Activated naive CD8-positive, alpha-beta T cell treated with anti-CD3 and anti-CD28 coated beads, Interleukin-2, amount 50 U/mL, for 24 hours (primary cell): ENCODE measurements around the gene ANKRD50.

ENCODE experiments used
- ATAC-seq: fragments of 150-1000 bp; cut with Tn5 transposase; one replicate; pipeline ENCODE4 v1.10.0; 2021
- DNase-seq: peaks from one replicate; pipeline ENCODE4 v3.0.0; 2021
- H3K27ac Mint-ChIP-seq: one replicate; pipeline ENCODE4 v1.8.0; 2021; ENCODE audit warnings: mild to moderate bottlenecking, mixed read lengths
- H3K27me3 Mint-ChIP-seq: one replicate; pipeline ENCODE4 v1.8.0; 2021; ENCODE audit warnings: mixed read lengths
- H3K36me3 Mint-ChIP-seq: one replicate; pipeline ENCODE4 v1.8.0; 2021; ENCODE audit warnings: low read depth, mixed read lengths
- H3K4me1 Mint-ChIP-seq: one replicate; pipeline ENCODE4 v1.8.0; 2021; ENCODE audit warnings: mixed read lengths
- H3K4me3 Mint-ChIP-seq: one replicate; pipeline ENCODE4 v1.8.0; 2021; ENCODE audit warnings: mild to moderate bottlenecking, moderate library complexity, mixed read lengths
- H3K9me3 Mint-ChIP-seq: one replicate; pipeline ENCODE4 v1.8.0; 2021; ENCODE audit warnings: mixed read lengths

The ANKRD50 gene

GRCh38 chr4:124712372-124713184, at the start of gene ANKRD50:
ANKRD50 (minus strand) TSS chr4:124712732; CDS start chr4:124710511, 2,221 bp downstream.
- no peaks in the 10 kb centered on the region for H3K9me3 Mint-ChIP-seq
- DNase-seq (peak; percentile 64), ATAC-seq (peak; percentile 71)
- H3K4me3 Mint-ChIP-seq, result peak within 1 kb of the TSS; percentile 83
- peaks cover 6% of the 10 kb centered on the region for H3K4me1 Mint-ChIP-seq
- H3K27me3 Mint-ChIP-seq, result peaks cover 2% of the 10 kb centered on the region
- no peaks in the 10 kb centered on the region for H3K36me3 Mint-ChIP-seq
- peak within 1 kb of the TSS; percentile 69 for H3K27ac Mint-ChIP-seq

- no peaks in the 10 kb centered on the region for H3K9me3 Mint-ChIP-seq
- no peaks in the 10 kb centered on the region for H3K27me3 Mint-ChIP-seq
- no peaks in the 10 kb centered on the region for H3K4me1 Mint-ChIP-seq
- no peak overlapping the region for H3K27ac Mint-ChIP-seq
- ATAC-seq (no peak), DNase-seq (no peak)
- H3K4me3 Mint-ChIP-seq, result no peak overlapping the region
- no peaks in the 10 kb centered on the region for H3K36me3 Mint-ChIP-seq
Observed at GRCh38 chr4:124757126-124757525, 44.6 kb upstream of the ANKRD50 start.

- H3K27ac Mint-ChIP-seq, result no peak overlapping the region
- H3K9me3 Mint-ChIP-seq, result no peaks in the 10 kb centered on the region
- ATAC-seq, result no peak
Observed at GRCh38 chr4:124754681-124755080, 42.1 kb upstream of the ANKRD50 start.

GRCh38 chr4:124753941-124754581, 41.5 kb upstream of the ANKRD50 start:
- H3K9me3 Mint-ChIP-seq, result no peaks in the 10 kb centered on the region
- H3K27me3 Mint-ChIP-seq, result no peaks in the 10 kb centered on the region
- no peak for DNase-seq
- ATAC-seq, result no peak
- no peak overlapping the region for H3K27ac Mint-ChIP-seq
- no peaks in the 10 kb centered on the region for H3K4me1 Mint-ChIP-seq
- H3K36me3 Mint-ChIP-seq, result no peaks in the 10 kb centered on the region
- H3K4me3 Mint-ChIP-seq, result no peak overlapping the region

More at GRCh38 chr4:124754681-124755080, 42.1 kb upstream of the ANKRD50 start:
- no peak for DNase-seq
- no peaks in the 10 kb centered on the region for H3K36me3 Mint-ChIP-seq
- H3K27me3 Mint-ChIP-seq, result no peaks in the 10 kb centered on the region
- no peaks in the 10 kb centered on the region for H3K4me1 Mint-ChIP-seq
- no peak overlapping the region for H3K4me3 Mint-ChIP-seq

GRCh38 chr4:124749421-124749820, 36.9 kb upstream of the ANKRD50 start:
- Mint-ChIP-seq H3K4me1 (no peaks in the 10 kb centered on the region), H3K36me3 (no peaks in the 10 kb centered on the region), H3K9me3 (no peaks in the 10 kb centered on the region), H3K4me3 (no peak overlapping the region), H3K27ac (no peak overlapping the region), H3K27me3 (no peaks in the 10 kb centered on the region)
- DNase-seq, result no peak
- no peak for ATAC-seq

- Mint-ChIP-seq H3K27me3 (no peaks in the 10 kb centered on the region), H3K27ac (no peak overlapping the region), H3K9me3 (no peaks in the 10 kb centered on the region), H3K36me3 (no peaks in the 10 kb centered on the region), H3K4me1 (no peaks in the 10 kb centered on the region), H3K4me3 (no peak overlapping the region)
- ATAC-seq, result no peak
- DNase-seq, result no peak
Observed at GRCh38 chr4:124748965-124749364, 36.4 kb upstream of the ANKRD50 start.

- Mint-ChIP-seq H3K4me1 (no peaks in the 10 kb centered on the region), H3K27ac (no peak overlapping the region), H3K9me3 (no peaks in the 10 kb centered on the region), H3K4me3 (no peak overlapping the region), H3K27me3 (peaks cover 2% of the 10 kb centered on the region), H3K36me3 (no peaks in the 10 kb centered on the region)
- DNase-seq (no peak), ATAC-seq (no peak)
Observed at GRCh38 chr4:124745985-124746801, 33.7 kb upstream of the ANKRD50 start.

- peaks cover 2% of the 10 kb centered on the region for H3K27me3 Mint-ChIP-seq
- no peaks in the 10 kb centered on the region for H3K36me3 Mint-ChIP-seq
- ATAC-seq, result no peak
- H3K9me3 Mint-ChIP-seq, result no peaks in the 10 kb centered on the region
- H3K27ac Mint-ChIP-seq, result no peak overlapping the region
- no peak overlapping the region for H3K4me3 Mint-ChIP-seq
- H3K4me1 Mint-ChIP-seq, result no peaks in the 10 kb centered on the region
- no peak for DNase-seq
Observed at GRCh38 chr4:124743711-124744110, 31.2 kb upstream of the ANKRD50 start.

- Mint-ChIP-seq H3K36me3 (no peaks in the 10 kb centered on the region), H3K4me3 (no peak overlapping the region), H3K9me3 (no peaks in the 10 kb centered on the region), H3K27ac (no peak overlapping the region), H3K27me3 (peaks cover 6% of the 10 kb centered on the region), H3K4me1 (no peaks in the 10 kb centered on the region)
- no peak for DNase-seq
- ATAC-seq, result no peak
Observed at GRCh38 chr4:124740501-124740900, 28.0 kb upstream of the ANKRD50 start.

GRCh38 chr4:124738994-124739393, 26.5 kb upstream of the ANKRD50 start:
- ATAC-seq (no peak), DNase-seq (no peak)
- Mint-ChIP-seq H3K9me3 (no peaks in the 10 kb centered on the region), H3K36me3 (no peaks in the 10 kb centered on the region), H3K4me1 (no peaks in the 10 kb centered on the region), H3K27ac (no peak overlapping the region), H3K27me3 (peaks cover 8% of the 10 kb centered on the region), H3K4me3 (no peak overlapping the region)

- Mint-ChIP-seq H3K27ac (no peak overlapping the region), H3K27me3 (peaks cover 6% of the 10 kb centered on the region), H3K9me3 (no peaks in the 10 kb centered on the region), H3K4me3 (no peak overlapping the region), H3K36me3 (no peaks in the 10 kb centered on the region), H3K4me1 (no peaks in the 10 kb centered on the region)
- ATAC-seq (no peak), DNase-seq (no peak)
Observed at GRCh38 chr4:124737619-124738018, 25.1 kb upstream of the ANKRD50 start.

- no peak for ATAC-seq
- H3K4me3 Mint-ChIP-seq, result no peak overlapping the region
Observed at GRCh38 chr4:124736526-124736925, 24.0 kb upstream of the ANKRD50 start.

GRCh38 chr4:124727331-124727890, 14.9 kb upstream of the ANKRD50 start:
- Mint-ChIP-seq H3K36me3 (no peaks in the 10 kb centered on the region), H3K4me1 (no peaks in the 10 kb centered on the region), H3K27me3 (no peaks in the 10 kb centered on the region), H3K27ac (no peak overlapping the region), H3K4me3 (no peak overlapping the region), H3K9me3 (no peaks in the 10 kb centered on the region)
- ATAC-seq (no peak), DNase-seq (no peak)

More at GRCh38 chr4:124736526-124736925, 24.0 kb upstream of the ANKRD50 start:
- Mint-ChIP-seq H3K4me1 (no peaks in the 10 kb centered on the region), H3K36me3 (no peaks in the 10 kb centered on the region), H3K27ac (no peak overlapping the region), H3K9me3 (no peaks in the 10 kb centered on the region), H3K27me3 (peaks cover 6% of the 10 kb centered on the region)
- no peak for DNase-seq

GRCh38 chr4:124726269-124726668, 13.7 kb upstream of the ANKRD50 start:
- Mint-ChIP-seq H3K4me1 (no peaks in the 10 kb centered on the region), H3K27me3 (no peaks in the 10 kb centered on the region), H3K36me3 (no peaks in the 10 kb centered on the region), H3K27ac (no peak overlapping the region), H3K4me3 (no peak overlapping the region), H3K9me3 (no peaks in the 10 kb centered on the region)
- DNase-seq (no peak), ATAC-seq (no peak)
